Breast epithelium (tissue), 4 donors: ENCODE data around the gene LYPD6B. TPM values are rescaled to one million over a fixed set of nuclear protein-coding genes. Genes with fewer than 3 reads are reported as not detected.

Source experiments
- DNase-seq, 2 donors: peaks; one replicate each; pipeline ENCODE4 v3.0.0-alpha.2; 2019; ENCODE audit warnings: low spot score in 2 of 2
- H3K27ac ChIP-seq, 2 donors: fragments of 200-600 bp; sonication (generic) in 1 of 2; one replicate each; pipeline ENCODE4 v1.5.1; 2016 to 2019; ENCODE audit warnings: mild to moderate bottlenecking in 1 of 2
- H3K27me3 ChIP-seq, 2 donors: fragments of 200-600 bp; sonication (generic) in 1 of 2; one replicate each; pipeline versions ENCODE4 v1.5.1 to v1.6.0; 2017 to 2019; ENCODE audit warnings: control low read depth in 1 of 2, mild to moderate bottlenecking in 1 of 2
- H3K36me3 ChIP-seq: fragments of 200-600 bp; one replicate; pipeline ENCODE4 v1.5.1; 2019
- H3K4me1 ChIP-seq, 2 donors: fragments of 200-600 bp; sonication (generic); one replicate each; pipeline ENCODE4 v1.5.1; 2016 to 2019; ENCODE audit warnings: control low read depth in 1 of 2
- H3K4me3 ChIP-seq, 3 donors: fragments of 200-600 bp; sonication (generic); 1 replicate in 2 of 3; 2 replicates in 1 of 3; pipeline ENCODE4 v1.5.1; 2016 to 2019; ENCODE audit warnings: mild to moderate bottlenecking in 3 of 3, moderate library complexity in 2 of 3
- H3K9me3 ChIP-seq, 2 donors: fragments of 200-600 bp; sonication (generic) in 1 of 2; one replicate each; pipeline ENCODE4 v1.5.1; 2016 to 2019; ENCODE audit warnings: control low read depth in 1 of 2
- POLR2A ChIP-seq: fragments of 450-650 bp; IDR thresholded peaks from one replicate; pipeline ENCODE4 v1.6.1; 2016; ENCODE audit warnings: antibody characterized with exemption, mild to moderate bottlenecking, moderate library complexity
- POLR2AphosphoS5 ChIP-seq, 3 donors: sonication (generic); formaldehyde crosslinking; IDR thresholded peaks; one replicate each; pipeline ENCODE4 v1.6.1; 2017; ENCODE audit warnings: antibody characterized with exemption in 3 of 3
- intact Hi-C: fragments of 100-400 bp; cut with DNase I; formaldehyde crosslinking; loops from one replicate; pipeline ENCODE4 v1.15.1; 2023; ENCODE audit warnings: low total_unique reads
- total RNA-seq, 3 donors: library from RNA; depleted of rRNA; stranded (reverse); fragments of >200 nt; gene quantifications; one replicate each; pipeline ENCODE4 v1.1.0, GENCODE V29; 2016
- TF ChIP-seq, protein P1 (sequence below), 3 donors: fragments of 450-650 bp; IDR thresholded peaks; one replicate each; pipeline ENCODE4 v1.5.1; 2016 to 2017; ENCODE audit warnings: antibody characterized with exemption in 3 of 3, mild to moderate bottlenecking in 3 of 3, moderate library complexity in 3 of 3

LYPD6B gene
- total RNA-seq, 3 donors from 2014 or later: 0.32 to 41.4 (median 21.0) TPM

DNA sequence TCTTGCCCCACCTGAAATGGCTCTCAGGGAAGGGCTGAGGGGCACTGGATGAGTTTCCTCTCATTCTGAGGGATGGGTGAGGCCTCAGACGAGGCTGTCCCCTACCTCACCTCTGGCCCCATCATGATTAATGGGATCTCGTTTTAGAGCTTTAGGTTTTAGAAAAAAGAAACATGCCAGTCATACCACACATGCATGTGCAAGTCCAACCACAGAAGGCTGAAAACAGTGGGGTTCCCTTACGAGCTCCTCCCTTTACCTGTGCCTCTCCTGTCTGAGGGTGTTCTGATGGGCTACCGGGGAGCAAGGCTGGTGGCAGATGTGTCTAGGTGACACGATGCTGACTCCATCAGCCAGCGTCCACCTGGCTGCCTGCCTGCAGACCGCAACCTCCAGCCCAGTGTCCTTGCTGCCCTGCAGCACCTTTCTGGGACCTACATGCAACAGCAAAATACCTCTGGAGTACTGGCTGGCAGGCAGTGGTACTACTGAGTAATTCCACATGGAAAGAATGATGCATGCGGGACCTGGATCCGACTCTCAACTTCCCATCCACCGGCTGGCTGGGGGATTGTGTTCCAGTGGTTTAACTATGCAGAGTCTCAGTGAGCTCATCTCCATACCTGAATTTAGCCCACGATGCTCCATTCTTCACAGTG is 9.1 kb upstream of the LYPD6B start:
- H3K27ac ChIP-seq: no peak overlapping the region
- DNase-seq: no peak
- H3K36me3 ChIP-seq: no peaks in the 10 kb centered on the region
- H3K4me3 ChIP-seq: no peak overlapping the region
- no peaks in the 10 kb centered on the region for H3K27me3 ChIP-seq
- H3K9me3 ChIP-seq: no peaks in the 10 kb centered on the region
- no peaks in the 10 kb centered on the region for H3K4me1 ChIP-seq
- no peak for TF ChIP-seq POLR2A
- TF ChIP-seq, protein P1, sequence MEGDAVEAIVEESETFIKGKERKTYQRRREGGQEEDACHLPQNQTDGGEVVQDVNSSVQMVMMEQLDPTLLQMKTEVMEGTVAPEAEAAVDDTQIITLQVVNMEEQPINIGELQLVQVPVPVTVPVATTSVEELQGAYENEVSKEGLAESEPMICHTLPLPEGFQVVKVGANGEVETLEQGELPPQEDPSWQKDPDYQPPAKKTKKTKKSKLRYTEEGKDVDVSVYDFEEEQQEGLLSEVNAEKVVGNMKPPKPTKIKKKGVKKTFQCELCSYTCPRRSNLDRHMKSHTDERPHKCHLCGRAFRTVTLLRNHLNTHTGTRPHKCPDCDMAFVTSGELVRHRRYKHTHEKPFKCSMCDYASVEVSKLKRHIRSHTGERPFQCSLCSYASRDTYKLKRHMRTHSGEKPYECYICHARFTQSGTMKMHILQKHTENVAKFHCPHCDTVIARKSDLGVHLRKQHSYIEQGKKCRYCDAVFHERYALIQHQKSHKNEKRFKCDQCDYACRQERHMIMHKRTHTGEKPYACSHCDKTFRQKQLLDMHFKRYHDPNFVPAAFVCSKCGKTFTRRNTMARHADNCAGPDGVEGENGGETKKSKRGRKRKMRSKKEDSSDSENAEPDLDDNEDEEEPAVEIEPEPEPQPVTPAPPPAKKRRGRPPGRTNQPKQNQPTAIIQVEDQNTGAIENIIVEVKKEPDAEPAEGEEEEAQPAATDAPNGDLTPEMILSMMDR (IDR thresholded peaks at IDR 0.05): no peak
- no peak for TF ChIP-seq POLR2AphosphoS5 (IDR thresholded peaks at IDR 0.05)
- intact Hi-C loops: loop anchor here (5.0 kb wide), 1 partner anchor 533 kb away; no protein-coding TSS in a partner anchor

DNA sequence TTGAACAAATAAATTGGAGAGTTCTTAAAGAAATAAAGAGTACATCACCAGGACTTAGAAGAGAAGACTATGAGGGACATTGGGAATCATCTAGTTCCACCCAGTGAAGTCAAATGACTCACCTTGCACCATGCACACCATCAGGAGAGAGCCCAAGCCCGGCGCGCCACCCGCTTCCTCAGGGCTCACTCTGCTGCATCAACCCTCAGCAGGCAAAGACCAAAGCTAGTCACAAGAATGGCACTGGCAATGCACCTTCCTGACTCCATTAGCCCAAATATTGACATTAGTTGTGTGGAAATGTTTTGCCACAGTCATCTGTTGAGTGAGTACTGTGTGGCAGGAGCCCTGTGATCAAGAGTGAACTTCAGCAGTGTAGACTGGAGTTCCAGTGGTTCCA is 7.1 kb upstream of the LYPD6B start:
- no peak for TF ChIP-seq POLR2A
- no peak for TF ChIP-seq POLR2AphosphoS5 (IDR thresholded peaks at IDR 0.05)
- TF ChIP-seq, protein P1 (IDR thresholded peaks at IDR 0.05): no peak
- DNase-seq: no peak
- no peaks in the 10 kb centered on the region for H3K27me3 ChIP-seq

DNA sequence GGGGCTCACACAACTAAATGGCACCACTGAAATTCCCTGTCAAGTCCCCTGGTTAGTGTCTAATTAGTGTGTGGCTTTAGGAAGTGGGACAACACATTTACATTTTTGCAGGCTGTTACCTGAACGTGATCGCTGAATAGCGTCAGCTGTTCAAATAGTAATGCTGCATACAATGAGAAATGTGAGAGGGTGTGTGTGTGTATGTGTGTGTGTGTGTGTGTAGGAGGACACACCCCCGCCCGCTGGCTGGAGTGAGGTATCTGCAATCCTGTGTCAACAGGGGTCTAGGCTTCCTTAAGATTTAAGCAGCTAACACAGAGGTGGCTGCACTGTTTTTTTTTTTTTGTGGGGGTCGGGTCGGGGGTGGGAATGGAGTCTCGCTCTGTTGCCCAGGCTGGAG is 4.8 kb upstream of the LYPD6B start:
- intact Hi-C loops: no loop called here

More for the DNA sequence above, 7.1 kb upstream of the LYPD6B start:
- no peaks in the 10 kb centered on the region for H3K4me1 ChIP-seq
- no peak overlapping the region for H3K4me3 ChIP-seq
- no peaks in the 10 kb centered on the region for H3K36me3 ChIP-seq
- intact Hi-C loops: no loop called here
- no peaks in the 10 kb centered on the region for H3K9me3 ChIP-seq
- no peak overlapping the region for H3K27ac ChIP-seq

DNA sequence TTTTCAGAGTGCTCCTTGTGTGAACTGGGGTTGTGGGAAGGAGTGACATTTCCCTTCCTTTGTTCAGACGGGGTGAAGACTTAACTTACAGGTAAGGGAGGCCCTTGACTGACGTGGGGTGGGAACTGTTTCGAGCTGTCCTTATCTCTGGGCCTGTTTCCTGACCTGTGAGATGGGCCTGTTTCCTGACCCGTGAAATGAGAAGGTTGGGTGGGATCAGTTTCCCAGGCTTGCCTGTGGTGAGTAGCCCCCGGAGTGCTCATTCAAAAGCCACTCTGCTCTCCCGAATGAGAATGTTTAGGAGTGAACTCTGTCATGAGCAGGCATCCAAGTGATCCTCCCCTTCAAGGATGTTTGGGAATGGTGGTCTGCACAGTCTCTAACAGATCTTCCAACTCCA is 4.1 kb upstream of the LYPD6B start:
- Histone ChIP-seq H3K36me3 (no peaks in the 10 kb centered on the region), H3K4me1 (no peaks in the 10 kb centered on the region), H3K27ac (no peak overlapping the region), H3K9me3 (no peaks in the 10 kb centered on the region), H3K4me3 (no peak overlapping the region), H3K27me3 (no peaks in the 10 kb centered on the region)
- intact Hi-C loops: no loop called here
- no peak for TF ChIP-seq POLR2AphosphoS5 (IDR thresholded peaks at IDR 0.05)
- TF ChIP-seq, protein P1 (IDR thresholded peaks at IDR 0.05): no peak
- no peak for TF ChIP-seq POLR2A
- DNase-seq: no peak

More for the DNA sequence above, 4.8 kb upstream of the LYPD6B start:
- Histone ChIP-seq H3K27ac (no peak overlapping the region), H3K36me3 (no peaks in the 10 kb centered on the region), H3K9me3 (no peaks in the 10 kb centered on the region), H3K27me3 (no peaks in the 10 kb centered on the region), H3K4me1 (no peaks in the 10 kb centered on the region), H3K4me3 (no peak overlapping the region)
- TF ChIP-seq, protein P1 (IDR thresholded peaks at IDR 0.05): no peak
- TF ChIP-seq POLR2AphosphoS5 (IDR thresholded peaks at IDR 0.05) (no peak), POLR2A (no peak)
- DNase-seq: no peak

DNA sequence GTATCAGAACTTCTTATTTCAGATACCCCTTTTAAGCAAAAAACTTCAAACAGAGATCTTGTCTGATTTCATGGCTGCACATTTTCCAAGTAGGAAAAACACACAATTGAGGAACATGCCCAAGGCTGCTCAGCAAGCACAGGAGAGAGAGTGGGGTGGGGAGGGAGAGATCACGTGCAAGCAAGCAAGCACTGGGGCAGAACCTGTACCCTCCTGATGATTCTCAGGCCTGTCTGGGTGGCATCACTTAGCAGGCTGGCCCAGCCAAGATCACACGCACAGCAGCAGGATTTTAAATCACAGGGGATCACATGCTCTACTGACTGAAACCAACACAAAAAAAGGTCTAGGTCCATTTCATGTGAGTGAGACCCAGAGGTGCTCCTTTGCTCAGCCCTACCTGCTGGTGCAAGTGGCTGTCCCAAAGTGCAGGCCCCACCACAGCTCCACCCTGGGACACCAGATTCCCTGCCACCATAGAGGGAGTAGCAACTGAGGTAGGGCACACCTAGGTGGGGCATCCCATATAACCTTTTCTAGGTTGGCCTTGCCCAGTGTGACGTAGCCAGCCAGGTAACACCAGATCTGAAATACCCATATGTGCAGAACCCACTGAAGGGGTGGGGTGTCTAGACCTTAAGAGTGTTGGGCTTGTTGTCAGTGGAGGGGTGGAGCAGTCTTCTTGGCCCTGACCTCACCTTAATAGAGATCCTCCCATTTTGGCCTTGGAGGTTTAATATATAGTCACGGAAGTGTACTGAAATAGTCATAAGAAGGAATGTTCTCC is 1.8 kb upstream of the LYPD6B start:
- no peak overlapping the region for H3K27ac ChIP-seq
- H3K27me3 ChIP-seq: no peaks in the 10 kb centered on the region
- intact Hi-C loops: no loop called here

More for the DNA sequence above, 1.8 kb upstream of the LYPD6B start:
- TF ChIP-seq, protein P1 (IDR thresholded peaks at IDR 0.05): no peak
- TF ChIP-seq POLR2A: no peak
- no peak for TF ChIP-seq POLR2AphosphoS5 (IDR thresholded peaks at IDR 0.05)
- Histone ChIP-seq H3K9me3 (no peaks in the 10 kb centered on the region), H3K36me3 (no peaks in the 10 kb centered on the region), H3K4me3 (no peak overlapping the region), H3K4me1 (no peaks in the 10 kb centered on the region)
- no peak for DNase-seq
